ENCODE results near the gene HDDC3. TPM values are rescaled to one million over a fixed set of nuclear protein-coding genes. Genes with fewer than 3 reads are reported as not detected.

Gene HDDC3
- total RNA-seq, 1 donor from 2014 or later, result 16.0 TPM

DNA sequence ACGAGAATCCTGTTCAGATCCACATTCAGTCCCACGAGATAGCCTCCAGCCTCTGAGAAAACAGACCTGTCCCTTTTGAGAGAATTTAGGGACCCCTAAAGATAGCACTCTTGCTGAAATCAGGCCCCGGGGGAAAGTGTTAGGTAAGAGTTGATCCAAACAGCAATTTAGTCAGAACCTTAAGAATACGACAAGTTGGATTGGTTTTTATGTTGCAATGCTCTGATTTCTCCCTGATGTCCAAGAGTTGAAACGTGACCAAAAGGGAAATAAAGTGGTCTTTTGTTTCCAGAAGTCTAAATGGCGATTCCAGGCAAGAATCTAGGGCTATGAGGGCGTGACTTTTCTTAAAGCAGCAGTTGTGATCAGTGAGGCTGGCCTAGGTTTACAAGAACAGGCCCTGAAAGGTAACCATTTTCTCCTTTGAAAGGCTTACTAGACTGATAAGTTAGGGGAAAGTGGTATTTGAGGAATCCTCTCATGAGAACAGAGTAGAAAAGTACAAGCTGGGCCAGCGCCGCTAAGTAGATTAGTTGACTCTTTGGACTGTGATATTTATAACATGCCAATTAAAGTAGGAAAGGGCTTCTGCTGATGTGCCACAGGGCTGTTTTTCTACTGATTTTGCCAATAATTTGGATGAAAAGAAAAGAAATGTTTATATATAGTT lies 24.4 kb downstream of the HDDC3 start:
- Histone ChIP-seq H3K36me3 (peaks cover 83% of the 10 kb centered on the region), H3K27ac (no peak overlapping the region), H3K9me3 (no peaks in the 10 kb centered on the region), H3K4me1 (peaks cover 11% of the 10 kb centered on the region), H3K27me3 (ENCODE audit: low read depth) (no peaks in the 10 kb centered on the region), H3K4me3 (no peak overlapping the region)
- intact Hi-C loops (cut with DNase I), result no loop called here
- no peak for ATAC-seq
- DNase-seq, result no peak
- TF ChIP-seq, protein P1, sequence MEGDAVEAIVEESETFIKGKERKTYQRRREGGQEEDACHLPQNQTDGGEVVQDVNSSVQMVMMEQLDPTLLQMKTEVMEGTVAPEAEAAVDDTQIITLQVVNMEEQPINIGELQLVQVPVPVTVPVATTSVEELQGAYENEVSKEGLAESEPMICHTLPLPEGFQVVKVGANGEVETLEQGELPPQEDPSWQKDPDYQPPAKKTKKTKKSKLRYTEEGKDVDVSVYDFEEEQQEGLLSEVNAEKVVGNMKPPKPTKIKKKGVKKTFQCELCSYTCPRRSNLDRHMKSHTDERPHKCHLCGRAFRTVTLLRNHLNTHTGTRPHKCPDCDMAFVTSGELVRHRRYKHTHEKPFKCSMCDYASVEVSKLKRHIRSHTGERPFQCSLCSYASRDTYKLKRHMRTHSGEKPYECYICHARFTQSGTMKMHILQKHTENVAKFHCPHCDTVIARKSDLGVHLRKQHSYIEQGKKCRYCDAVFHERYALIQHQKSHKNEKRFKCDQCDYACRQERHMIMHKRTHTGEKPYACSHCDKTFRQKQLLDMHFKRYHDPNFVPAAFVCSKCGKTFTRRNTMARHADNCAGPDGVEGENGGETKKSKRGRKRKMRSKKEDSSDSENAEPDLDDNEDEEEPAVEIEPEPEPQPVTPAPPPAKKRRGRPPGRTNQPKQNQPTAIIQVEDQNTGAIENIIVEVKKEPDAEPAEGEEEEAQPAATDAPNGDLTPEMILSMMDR (IDR thresholded peaks at IDR 0.05), result no peak

DNA sequence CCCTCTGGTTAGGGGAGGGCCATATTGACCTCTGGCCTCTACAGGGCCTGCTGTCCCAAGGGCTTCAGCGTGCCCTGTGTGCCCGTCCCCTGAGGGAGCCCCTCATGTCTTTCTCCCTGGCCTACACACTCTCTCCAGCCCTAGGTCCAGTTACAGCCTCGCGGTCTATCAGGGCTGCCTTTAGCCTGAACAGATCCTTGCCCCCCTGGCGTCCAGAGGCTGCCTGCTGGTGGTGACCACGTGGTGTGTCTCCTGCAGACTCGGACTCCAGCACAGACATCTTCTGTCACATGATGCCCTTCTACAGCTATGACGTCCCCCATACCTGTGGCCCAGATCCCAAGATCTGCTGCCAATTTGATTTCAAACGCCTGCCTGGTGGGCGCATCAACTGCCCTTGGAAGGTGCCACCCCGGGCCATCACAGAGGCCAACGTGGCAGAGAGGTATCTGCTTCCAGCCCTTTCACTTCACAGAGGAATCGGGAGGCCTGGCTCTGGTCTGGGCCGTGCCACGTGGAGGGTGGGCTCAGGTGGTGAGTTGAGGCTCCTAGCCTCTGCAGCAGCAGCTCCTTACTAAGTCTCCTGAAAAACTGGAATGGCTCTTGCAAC lies 25.2 kb downstream of the HDDC3 start:
- Histone ChIP-seq H3K27me3 (ENCODE audit: low read depth) (no peaks in the 10 kb centered on the region), H3K27ac (no peak overlapping the region), H3K9me3 (no peaks in the 10 kb centered on the region), H3K36me3 (peaks cover 74% of the 10 kb centered on the region), H3K4me3 (no peak overlapping the region), H3K4me1 (peaks cover 11% of the 10 kb centered on the region)
- DNase-seq (peak; percentile 33), ATAC-seq (no peak)
- intact Hi-C loops (cut with DNase I), result no loop called here
- TF ChIP-seq, protein P1 (IDR thresholded peaks at IDR 0.05), result no peak

DNA sequence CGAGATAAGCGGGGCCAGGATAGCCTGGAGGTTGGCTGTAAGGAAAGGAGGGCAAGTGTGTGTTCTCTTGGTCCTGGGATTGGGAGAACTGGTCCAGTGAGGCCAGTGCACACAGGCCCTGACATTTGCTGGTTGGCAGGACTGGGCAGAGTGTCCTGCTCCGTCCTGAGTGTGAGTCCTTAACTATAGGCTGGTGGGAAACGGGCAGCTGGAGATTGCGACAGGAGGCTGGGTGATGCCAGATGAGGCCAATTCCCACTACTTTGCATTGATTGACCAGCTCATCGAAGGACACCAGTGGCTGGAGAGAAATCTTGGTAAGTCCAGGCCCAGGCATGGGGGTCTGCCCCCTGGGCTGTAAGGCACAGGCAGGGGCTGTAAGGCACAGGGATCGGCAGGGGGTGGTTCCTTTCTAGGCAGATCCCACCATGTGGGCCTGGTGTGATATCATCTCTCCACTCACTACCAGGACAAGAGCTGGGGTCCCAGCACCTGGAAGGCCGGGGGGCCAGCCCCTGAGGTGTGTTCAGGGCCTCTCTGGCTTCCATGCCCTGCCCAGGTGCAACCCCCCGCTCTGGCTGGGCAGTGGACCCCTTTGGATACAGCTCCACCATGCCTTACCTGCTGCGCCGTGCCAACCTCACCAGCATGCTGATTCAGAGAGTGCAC lies 26.0 kb downstream of the HDDC3 start:
- DNase-seq (peak; percentile 35), ATAC-seq (no peak)
- peaks cover 20% of the 10 kb centered on the region for H3K4me1 ChIP-seq
- H3K27me3 ChIP-seq (ENCODE audit: low read depth), result no peaks in the 10 kb centered on the region
- no peak overlapping the region for H3K27ac ChIP-seq
- intact Hi-C loops (cut with DNase I), result no loop called here
- H3K4me3 ChIP-seq, result no peak overlapping the region
- no peaks in the 10 kb centered on the region for H3K9me3 ChIP-seq
- TF ChIP-seq, protein P1 (IDR thresholded peaks at IDR 0.05), result no peak
- peaks cover 66% of the 10 kb centered on the region for H3K36me3 ChIP-seq

DNA sequence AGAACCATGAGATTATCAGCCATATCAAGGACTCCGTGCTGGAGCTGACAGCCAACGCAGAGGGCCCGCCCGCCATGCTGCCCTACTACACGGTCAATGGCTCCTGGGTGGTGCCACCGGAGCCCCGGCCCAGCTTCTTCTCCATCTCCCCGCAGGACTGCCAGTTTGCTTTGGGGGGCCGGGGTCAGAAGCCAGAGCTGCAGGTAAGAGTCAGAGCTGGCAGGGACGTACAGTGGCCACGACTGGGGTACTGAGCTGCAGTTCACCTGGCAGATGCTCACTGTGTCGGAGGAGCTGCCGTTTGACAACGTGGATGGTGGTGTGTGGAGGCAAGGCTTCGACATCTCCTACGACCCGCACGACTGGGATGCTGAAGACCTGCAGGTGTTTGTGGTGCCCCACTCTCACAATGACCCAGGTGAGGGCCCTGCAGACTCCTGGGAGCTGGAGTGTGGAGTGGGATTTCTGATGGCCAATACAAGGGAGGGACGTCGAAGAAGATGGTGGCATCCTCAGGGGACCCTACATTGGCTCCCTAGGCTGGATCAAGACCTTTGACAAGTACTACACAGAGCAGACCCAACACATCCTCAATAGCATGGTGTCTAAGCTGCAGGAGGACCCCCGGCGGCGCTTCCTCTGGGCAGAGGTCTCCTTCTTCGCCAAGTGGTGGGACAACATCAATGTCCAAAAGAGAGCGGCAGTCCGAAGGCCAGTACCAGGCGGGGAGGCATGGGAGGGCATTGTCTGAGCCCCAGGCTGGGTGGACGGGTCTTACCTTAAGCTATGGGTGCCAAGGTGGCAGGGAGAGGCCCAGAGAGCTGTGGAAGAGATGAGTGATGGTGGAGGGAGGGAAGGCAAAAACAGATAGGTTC lies 26.8 kb downstream of the HDDC3 start:
- TF ChIP-seq, protein P1 (IDR thresholded peaks at IDR 0.05), result no peak
- DNase-seq (peak; percentile 36), ATAC-seq (no peak)
- H3K27ac ChIP-seq, result no peak overlapping the region
- H3K4me1 ChIP-seq, result peaks cover 21% of the 10 kb centered on the region
- no peaks in the 10 kb centered on the region for H3K27me3 ChIP-seq (ENCODE audit: low read depth)
- H3K4me3 ChIP-seq, result no peak overlapping the region
- peaks cover 58% of the 10 kb centered on the region for H3K36me3 ChIP-seq
- no peaks in the 10 kb centered on the region for H3K9me3 ChIP-seq
- intact Hi-C loops (cut with DNase I), result no loop called here

DNA sequence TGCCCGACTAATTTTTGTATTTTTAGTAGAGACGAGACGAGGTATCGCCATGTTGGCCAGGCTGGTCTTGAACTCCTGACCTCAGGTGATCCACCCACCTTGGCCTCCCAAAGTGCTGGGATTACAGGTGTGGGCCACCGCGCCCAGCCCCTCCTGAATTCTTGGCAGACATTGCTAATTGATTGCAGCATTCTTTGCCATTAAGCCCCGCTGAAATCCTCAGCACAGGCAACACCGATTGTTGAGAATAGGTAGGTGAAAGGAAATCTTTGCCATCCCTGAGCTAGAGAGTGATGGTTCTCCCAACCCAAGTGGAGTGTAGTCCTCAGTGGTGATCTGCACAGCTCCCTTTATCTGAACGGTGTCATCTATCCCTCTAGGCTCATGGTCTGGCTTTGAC lies 27.6 kb downstream of the HDDC3 start:
- TF ChIP-seq, protein P1 (IDR thresholded peaks at IDR 0.05), result no peak
- intact Hi-C loops (cut with DNase I), result no loop called here
- Histone ChIP-seq H3K4me1 (peaks cover 21% of the 10 kb centered on the region), H3K4me3 (no peak overlapping the region), H3K27me3 (ENCODE audit: low read depth) (no peaks in the 10 kb centered on the region), H3K27ac (no peak overlapping the region), H3K9me3 (no peaks in the 10 kb centered on the region), H3K36me3 (peaks cover 50% of the 10 kb centered on the region)
- DNase-seq (peak; percentile 18), ATAC-seq (no peak)
